Fibroblast of mammary gland (primary cell): Measurements from ENCODE around the gene VSTM1.

Experiments
- DNase-seq: peaks from one replicate; pipeline ENCODE4 v3.0.0-alpha.2; 2010; ENCODE audit warnings: low read depth
- H3K4me3 ChIP-seq: 2 replicates; pipeline ENCODE4 v1.5.1; 2011; ENCODE audit warnings: low read depth, mild to moderate bottlenecking, low read length, moderate library complexity; ENCODE audit not compliant: control insufficient read depth
- TF ChIP-seq, protein P1 (sequence below): conservative IDR thresholded peaks from 2 replicates; pipeline ENCODE4 v1.5.1; 2011; ENCODE audit warnings: low read depth, low read length, inconsistent platforms; ENCODE audit not compliant: control insufficient read depth, insufficient read depth

The VSTM1 gene

DNA sequence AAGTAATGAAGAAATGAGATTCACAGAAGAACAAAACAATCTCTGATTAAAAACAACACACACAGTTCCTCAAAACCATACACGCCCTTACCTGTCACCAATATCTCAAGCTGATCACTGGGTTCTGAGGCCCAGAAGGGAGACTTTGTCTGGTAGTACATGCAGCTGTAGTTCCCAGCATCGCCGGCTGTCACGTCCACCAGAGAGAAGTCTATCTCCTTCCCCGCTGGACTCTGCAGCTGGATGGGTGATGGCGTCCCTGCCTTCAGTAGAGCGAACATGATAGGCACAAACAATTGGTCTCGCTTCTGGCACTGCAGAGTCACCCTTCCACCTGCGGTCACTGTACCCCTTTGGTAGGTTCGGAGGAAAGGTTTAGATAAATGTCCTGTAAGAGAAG lies 10.1 kb upstream of the VSTM1 start:
- H3K4me3 ChIP-seq: no peak overlapping the region
- DNase-seq: no peak
- TF ChIP-seq, protein P1, sequence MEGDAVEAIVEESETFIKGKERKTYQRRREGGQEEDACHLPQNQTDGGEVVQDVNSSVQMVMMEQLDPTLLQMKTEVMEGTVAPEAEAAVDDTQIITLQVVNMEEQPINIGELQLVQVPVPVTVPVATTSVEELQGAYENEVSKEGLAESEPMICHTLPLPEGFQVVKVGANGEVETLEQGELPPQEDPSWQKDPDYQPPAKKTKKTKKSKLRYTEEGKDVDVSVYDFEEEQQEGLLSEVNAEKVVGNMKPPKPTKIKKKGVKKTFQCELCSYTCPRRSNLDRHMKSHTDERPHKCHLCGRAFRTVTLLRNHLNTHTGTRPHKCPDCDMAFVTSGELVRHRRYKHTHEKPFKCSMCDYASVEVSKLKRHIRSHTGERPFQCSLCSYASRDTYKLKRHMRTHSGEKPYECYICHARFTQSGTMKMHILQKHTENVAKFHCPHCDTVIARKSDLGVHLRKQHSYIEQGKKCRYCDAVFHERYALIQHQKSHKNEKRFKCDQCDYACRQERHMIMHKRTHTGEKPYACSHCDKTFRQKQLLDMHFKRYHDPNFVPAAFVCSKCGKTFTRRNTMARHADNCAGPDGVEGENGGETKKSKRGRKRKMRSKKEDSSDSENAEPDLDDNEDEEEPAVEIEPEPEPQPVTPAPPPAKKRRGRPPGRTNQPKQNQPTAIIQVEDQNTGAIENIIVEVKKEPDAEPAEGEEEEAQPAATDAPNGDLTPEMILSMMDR: no peak

- DNase-seq: no peak
- no peak overlapping the region for H3K4me3 ChIP-seq
- TF ChIP-seq, protein P1: no peak
Observed at GRCh38 chr19:54069470-54069869, 5.8 kb upstream of the VSTM1 start.

DNA sequence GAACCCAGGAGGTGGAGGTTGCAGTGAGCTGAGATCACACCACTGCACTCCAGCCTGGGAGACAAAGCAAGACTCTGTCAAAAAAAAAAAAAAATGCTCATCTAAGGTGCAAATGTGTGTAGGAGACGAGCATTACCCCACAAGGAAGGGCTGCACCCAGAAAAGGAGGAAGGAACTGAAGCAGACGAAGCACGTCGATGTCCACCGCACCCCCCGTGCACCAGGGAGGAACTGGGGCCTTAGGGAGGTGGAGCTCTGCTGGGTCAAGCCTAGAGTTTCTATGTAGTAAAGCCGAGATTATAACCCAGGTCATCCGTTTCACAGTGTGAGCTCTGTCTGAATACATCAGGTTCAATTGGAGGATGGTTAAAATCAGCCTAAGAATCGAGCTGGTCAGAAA lies 1.1 kb downstream of the VSTM1 start:
- DNase-seq: no peak
- no peak overlapping the region for H3K4me3 ChIP-seq
- TF ChIP-seq, protein P1: no peak

- H3K4me3 ChIP-seq: no peak overlapping the region
- TF ChIP-seq, protein P1: no peak
- DNase-seq: peak; percentile 20
Observed at GRCh38 chr19:54047616-54048015, 16.1 kb downstream of the VSTM1 start.

DNA sequence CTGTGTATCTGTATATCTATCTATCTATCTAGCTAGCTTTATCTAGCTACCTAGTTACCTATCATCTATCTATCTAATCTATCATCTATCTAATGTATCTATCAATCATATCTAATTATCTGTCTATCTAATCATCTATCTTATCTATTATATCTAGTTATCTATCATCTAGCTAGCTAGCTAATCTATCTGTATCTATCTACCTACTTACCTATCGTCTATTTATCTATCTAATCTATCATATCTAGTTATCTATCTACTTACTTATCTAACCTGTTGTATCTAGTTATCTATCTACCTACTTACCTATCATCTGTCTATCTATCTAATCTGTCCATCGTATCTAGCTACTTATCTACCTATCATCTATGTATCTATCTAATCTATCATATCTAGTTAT lies 17.9 kb downstream of the VSTM1 start:
- TF ChIP-seq, protein P1: no peak
- no peak overlapping the region for H3K4me3 ChIP-seq
- no peak for DNase-seq

DNA sequence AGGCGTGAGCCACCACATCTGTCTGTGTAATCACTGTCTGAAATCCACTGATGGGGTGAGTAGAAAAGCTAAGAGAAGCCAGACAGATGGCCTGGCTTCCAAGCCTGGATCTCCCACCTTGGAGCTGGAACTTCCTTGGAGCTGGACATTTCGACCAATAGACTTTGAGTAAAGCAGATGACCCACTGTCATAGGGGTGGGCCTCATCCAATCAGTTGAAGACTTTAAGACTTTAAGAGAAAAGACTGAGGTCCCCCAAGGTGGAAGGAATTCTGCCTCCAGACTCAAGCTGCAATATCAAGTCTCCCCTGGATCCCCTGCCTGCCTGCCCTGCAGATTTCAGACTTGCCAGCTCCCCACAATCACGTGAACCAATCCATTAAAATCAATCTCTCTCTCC lies 20.7 kb downstream of the VSTM1 start:
- no peak overlapping the region for H3K4me3 ChIP-seq
- TF ChIP-seq, protein P1: no peak
- no peak for DNase-seq

DNA sequence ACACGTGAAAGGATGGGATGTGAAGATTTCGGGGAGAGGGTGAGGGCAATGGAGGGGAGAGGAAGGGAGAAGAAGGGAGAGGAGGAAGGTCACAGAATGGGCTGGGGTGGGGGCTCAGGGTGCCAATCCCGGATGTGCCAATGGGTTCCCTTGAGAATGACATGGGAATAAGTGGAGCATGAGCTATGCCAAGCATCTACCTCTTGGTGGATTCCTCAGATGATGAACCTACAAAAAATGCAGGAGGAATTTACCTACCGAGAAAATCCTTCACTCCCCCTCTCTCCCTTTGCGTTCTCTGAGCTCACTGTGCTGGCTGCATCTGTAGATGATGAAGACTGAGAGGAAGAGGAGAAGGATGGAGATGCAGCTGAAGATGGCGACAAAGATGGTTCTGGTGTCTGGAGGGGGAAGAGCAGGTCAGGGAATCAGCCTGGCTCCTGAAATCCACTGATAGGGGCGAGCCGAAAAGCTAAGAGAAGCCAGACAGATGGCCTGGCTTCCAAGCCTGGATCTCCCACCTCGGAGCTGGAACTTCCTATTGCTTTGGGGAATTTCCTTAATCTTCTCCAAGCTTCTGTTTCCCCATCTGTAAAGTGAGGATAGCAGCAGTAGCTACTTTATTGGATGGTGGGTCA lies 21.6 kb downstream of the VSTM1 start:
- TF ChIP-seq, protein P1: no peak
- DNase-seq: no peak
- H3K4me3 ChIP-seq: no peak overlapping the region
